ENCODE measurements around the gene FIZ1.

Gene FIZ1

GRCh38 chr19:55544776-55545439, 54.4 kb downstream of the FIZ1 start:
- in situ Hi-C loops (cut with MboI; ENCODE audit: low sequenced_read_pairs): no loop called here

GRCh38 chr19:55544014-55544413, 55.3 kb downstream of the FIZ1 start:
- in situ Hi-C loops (cut with MboI; ENCODE audit: low sequenced_read_pairs): no loop called here

- in situ Hi-C loops (cut with MboI; ENCODE audit: low sequenced_read_pairs): no loop called here
Measured at GRCh38 chr19:55543567-55543966, 55.8 kb downstream of the FIZ1 start.

GRCh38 chr19:55542292-55542855, 56.9 kb downstream of the FIZ1 start:
- in situ Hi-C loops (cut with MboI; ENCODE audit: low sequenced_read_pairs): no loop called here

All from hTERT RPE-1 (cell line).